OCI-LY3 (cell line): Measurements from ENCODE around the gene INAFM2.

Source experiments
- H2AFZ ChIP-seq: fragments of 200-600, 300-600 bp; shearing (Covaris generic); 2 replicates; pipeline ENCODE4 v1.6.0; 2014; ENCODE audit warnings: antibody characterized with exemption, low read depth, low read length
- H3K27ac ChIP-seq: fragments of 200-600, 300-600 bp; sonication (generic); 2 replicates; pipeline ENCODE4 v1.5.1; 2014; ENCODE audit warnings: mild to moderate bottlenecking, low read length, moderate library complexity, mixed read lengths
- H3K27me3 ChIP-seq: fragments of 200-600, 300-600 bp; sonication (generic); 2 replicates; pipeline ENCODE4 v1.6.1; 2014; ENCODE audit warnings: low read depth, low read length, mixed read lengths
- H3K36me3 ChIP-seq: fragments of 200-600, 300-600 bp; sonication (generic); replicated peaks from 2 replicates; pipeline ENCODE3; 2014; ENCODE audit warnings: low read depth, low read length, mixed read lengths
- H3K4me1 ChIP-seq: fragments of 300-600, 200-600 bp; sonication (generic); 2 replicates; pipeline ENCODE4 v1.6.1; 2014; ENCODE audit warnings: low read length, mixed read lengths
- H3K4me2 ChIP-seq: fragments of 200-600, 300-600 bp; sonication (generic); 2 replicates; pipeline ENCODE4 v1.6.1; 2014; ENCODE audit warnings: low read length, mixed read lengths
- H3K4me3 ChIP-seq: fragments of 300-600, 200-600 bp; sonication (generic); 2 replicates; pipeline ENCODE4 v1.5.1; 2014; ENCODE audit warnings: antibody characterized with exemption, mild to moderate bottlenecking, low read length, moderate library complexity
- H3K79me2 ChIP-seq: fragments of 300-600, 200-600 bp; shearing (Covaris generic); 2 replicates; pipeline ENCODE4 v1.6.1; 2014; ENCODE audit warnings: mild to moderate bottlenecking, low read length, mixed read lengths
- H3K9ac ChIP-seq: fragments of 300-600, 200-600 bp; shearing (Covaris generic); 2 replicates; pipeline ENCODE4 v1.6.0; 2014; ENCODE audit warnings: mild to moderate bottlenecking, low read length, moderate library complexity
- H3K9me3 ChIP-seq: fragments of 200-600, 300-600 bp; shearing (Covaris generic); 2 replicates; pipeline ENCODE4 v1.6.1; 2014; ENCODE audit warnings: low read length, mixed read lengths; ENCODE audit not compliant: insufficient read depth
- H4K20me1 ChIP-seq: fragments of 200-600, 300-600 bp; sonication (generic); 2 replicates; pipeline ENCODE4 v1.6.1; 2016; ENCODE audit warnings: low read length, mixed read lengths; ENCODE audit not compliant: insufficient read depth
- CTCF ChIP-seq: fragments of 200-600, 300-600 bp; sonication (generic); IDR thresholded peaks from 2 replicates; pipeline ENCODE4 v1.5.1; 2014; ENCODE audit warnings: antibody characterized with exemption, low read length, low read depth
- EZH2phosphoT487 ChIP-seq: fragments of 200-600 bp; shearing (Covaris generic); IDR thresholded peaks from 2 replicates; pipeline ENCODE4 v1.6.1; 2018; ENCODE audit warnings: antibody characterized with exemption, mixed run types, low read depth

Gene INAFM2

GRCh38 chr15:40345225-40345866 is 21.9 kb downstream of the INAFM2 start:
- H3K4me2 ChIP-seq: no peak overlapping the region
- no peaks in the 10 kb centered on the region for H3K27me3 ChIP-seq
- H3K4me1 ChIP-seq: no peaks in the 10 kb centered on the region
- no peak overlapping the region for H3K9ac ChIP-seq
- no peak overlapping the region for H2AFZ ChIP-seq
- no peaks in the 10 kb centered on the region for H3K36me3 ChIP-seq
- H3K4me3 ChIP-seq: no peak overlapping the region
- H4K20me1 ChIP-seq: no peaks in the 10 kb centered on the region
- no peak overlapping the region for H3K27ac ChIP-seq
- H3K9me3 ChIP-seq: no peaks in the 10 kb centered on the region
- no peaks in the 10 kb centered on the region for H3K79me2 ChIP-seq
- TF ChIP-seq CTCF (no peak), EZH2phosphoT487 (no peak)

GRCh38 chr15:40345867-40346578 is 22.5 kb downstream of the INAFM2 start:
- Histone ChIP-seq H3K27ac (no peak overlapping the region), H3K9ac (no peak overlapping the region), H3K27me3 (no peaks in the 10 kb centered on the region), H3K4me2 (no peak overlapping the region), H3K4me1 (no peaks in the 10 kb centered on the region), H4K20me1 (no peaks in the 10 kb centered on the region), H3K79me2 (no peaks in the 10 kb centered on the region), H3K4me3 (no peak overlapping the region), H3K36me3 (no peaks in the 10 kb centered on the region), H2AFZ (no peak overlapping the region), H3K9me3 (no peaks in the 10 kb centered on the region)
- TF ChIP-seq CTCF (no peak), EZH2phosphoT487 (no peak)

- H3K9me3 ChIP-seq: no peaks in the 10 kb centered on the region
- no peak overlapping the region for H3K4me2 ChIP-seq
- H3K4me1 ChIP-seq: no peaks in the 10 kb centered on the region
- H3K36me3 ChIP-seq: no peaks in the 10 kb centered on the region
- TF ChIP-seq EZH2phosphoT487: no peak
- TF ChIP-seq CTCF: no peak
- H2AFZ ChIP-seq: no peak overlapping the region
- no peaks in the 10 kb centered on the region for H3K79me2 ChIP-seq
- H3K9ac ChIP-seq: no peak overlapping the region
- H4K20me1 ChIP-seq: no peaks in the 10 kb centered on the region
- no peak overlapping the region for H3K27ac ChIP-seq
- no peak overlapping the region for H3K4me3 ChIP-seq
- no peaks in the 10 kb centered on the region for H3K27me3 ChIP-seq
Measured at GRCh38 chr15:40346579-40347558, 23.4 kb downstream of the INAFM2 start.
